GM21529 (cell line): ENCODE measurements around the gene DONSON.
A peak's percentile ranks its signal among the peaks of the same experiment; 100 is the strongest.
"Not testable (repeated sequence)": the region's sequence is repeated elsewhere in the genome, so short reads cannot be mapped to it uniquely, and the experiment has no call there.

Experiments used
- ATAC-seq: cut with Tn5 transposase; IDR thresholded peaks from one replicate; pipeline ENCODE4 v1.9.1; 2021; ENCODE audit not compliant: unreplicated experiment

Gene DONSON, protein sequence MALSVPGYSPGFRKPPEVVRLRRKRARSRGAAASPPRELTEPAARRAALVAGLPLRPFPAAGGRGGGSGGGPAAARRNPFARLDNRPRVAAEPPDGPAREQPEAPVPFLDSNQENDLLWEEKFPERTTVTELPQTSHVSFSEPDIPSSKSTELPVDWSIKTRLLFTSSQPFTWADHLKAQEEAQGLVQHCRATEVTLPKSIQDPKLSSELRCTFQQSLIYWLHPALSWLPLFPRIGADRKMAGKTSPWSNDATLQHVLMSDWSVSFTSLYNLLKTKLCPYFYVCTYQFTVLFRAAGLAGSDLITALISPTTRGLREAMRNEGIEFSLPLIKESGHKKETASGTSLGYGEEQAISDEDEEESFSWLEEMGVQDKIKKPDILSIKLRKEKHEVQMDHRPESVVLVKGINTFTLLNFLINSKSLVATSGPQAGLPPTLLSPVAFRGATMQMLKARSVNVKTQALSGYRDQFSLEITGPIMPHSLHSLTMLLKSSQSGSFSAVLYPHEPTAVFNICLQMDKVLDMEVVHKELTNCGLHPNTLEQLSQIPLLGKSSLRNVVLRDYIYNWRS

GRCh38 chr21:33588485-33589335 lies at the start of gene DONSON:
Gene DONSON (minus strand): TSS chr21:33588684. CDS start chr21:33588641, 43 bp downstream.
- ATAC-seq: peak; percentile 87

- no peak for ATAC-seq
These were observed 45.8 kb upstream of the DONSON start for GRCh38 chr21:33634254-33634653.

- not testable (repeated sequence) for ATAC-seq
These were observed 37.7 kb upstream of the DONSON start for GRCh38 chr21:33626151-33626550.

DNA sequence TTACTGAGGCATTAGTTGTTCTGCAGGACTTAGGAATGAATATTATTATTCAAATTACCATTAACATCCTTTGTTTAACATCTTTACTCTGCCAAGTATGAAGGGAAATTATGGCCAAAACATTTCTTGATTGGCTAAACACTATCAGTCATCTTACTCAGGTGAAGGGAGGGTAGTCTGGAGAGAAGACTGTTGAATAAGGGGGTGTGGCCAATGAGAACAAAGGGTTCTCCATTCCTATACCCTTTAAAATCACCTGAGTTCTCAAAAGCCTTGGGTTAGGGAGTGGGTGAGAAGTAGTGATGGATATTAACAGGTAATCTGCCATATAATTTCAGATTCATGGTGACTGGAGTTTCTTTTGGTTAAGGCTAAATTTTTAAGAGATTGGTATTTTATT lies 33.8 kb upstream of the DONSON start:
- ATAC-seq: no peak

- no peak for ATAC-seq
These were observed 31.2 kb upstream of the DONSON start for GRCh38 chr21:33619726-33620125.

DNA sequence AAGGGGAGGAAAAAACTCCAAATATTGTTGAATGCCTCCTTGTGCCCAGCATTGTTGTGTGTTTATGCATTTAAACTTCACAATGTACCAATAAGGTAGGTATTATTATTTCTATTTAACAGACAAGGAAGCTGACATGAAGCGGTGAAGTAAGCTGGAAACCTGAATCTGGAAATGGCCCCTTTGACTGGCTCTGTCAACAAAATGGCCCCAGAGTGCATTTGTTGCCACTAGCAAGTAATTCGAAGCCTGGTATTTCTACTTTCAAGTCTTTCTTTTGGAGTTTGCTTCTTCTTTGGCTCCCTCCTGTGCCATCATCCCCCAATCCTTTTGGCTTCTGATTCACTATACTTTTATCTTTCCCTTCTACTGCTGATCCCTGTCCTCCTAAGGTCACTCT lies 29.9 kb upstream of the DONSON start:
- ATAC-seq: no peak

- ATAC-seq: not testable (repeated sequence)
These were observed 29.1 kb upstream of the DONSON start for GRCh38 chr21:33617565-33617964.

- ATAC-seq: no peak
These were observed 22.7 kb upstream of the DONSON start for GRCh38 chr21:33611006-33611744.

- no peak for ATAC-seq
These were observed 20.1 kb upstream of the DONSON start for GRCh38 chr21:33608559-33608958.

GRCh38 chr21:33598051-33598450 lies 9.6 kb upstream of the DONSON start:
- no peak for ATAC-seq

DNA sequence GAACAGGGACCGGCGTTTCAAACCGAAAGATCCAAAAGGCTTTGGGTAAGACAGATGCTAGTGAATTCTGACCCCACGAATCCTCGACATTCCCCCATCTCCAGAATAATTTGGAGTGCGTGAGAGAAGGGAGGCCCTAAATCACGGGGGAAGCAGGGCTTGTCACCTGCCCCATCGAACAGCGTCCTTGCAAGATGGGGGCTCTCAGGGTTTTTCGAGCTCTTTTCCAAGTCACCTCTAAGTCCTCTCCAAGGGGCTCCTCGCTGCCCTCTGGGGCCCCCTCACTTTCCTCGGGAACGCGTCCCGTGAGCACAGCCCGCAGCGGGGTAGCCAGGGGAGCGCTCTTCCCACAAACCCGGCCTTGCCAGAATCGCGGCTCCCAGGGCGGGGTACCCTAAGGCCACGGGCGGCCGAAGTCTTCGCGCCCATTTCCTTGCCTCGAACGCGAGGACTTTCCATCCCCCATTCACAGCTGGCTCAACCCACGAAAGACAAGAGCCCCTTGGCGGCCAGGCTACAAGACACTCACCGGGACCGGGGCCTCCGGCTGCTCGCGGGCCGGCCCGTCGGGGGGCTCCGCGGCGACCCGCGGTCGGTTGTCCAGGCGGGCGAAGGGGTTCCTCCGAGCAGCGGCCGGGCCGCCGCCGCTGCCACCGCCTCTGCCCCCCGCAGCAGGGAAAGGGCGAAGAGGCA lies 546 bp downstream of the DONSON start:
- peak; percentile 28 for ATAC-seq

- ATAC-seq: no peak
These were observed 1.6 kb downstream of the DONSON start for GRCh38 chr21:33586927-33587326.

GRCh38 chr21:33584455-33584854 lies 4.0 kb downstream of the DONSON start:
- ATAC-seq: no peak

GRCh38 chr21:33578959-33579542 lies 9.4 kb downstream of the DONSON start:
- no peak for ATAC-seq

GRCh38 chr21:33578214-33578613 lies 10.3 kb downstream of the DONSON start:
- no peak for ATAC-seq

DNA sequence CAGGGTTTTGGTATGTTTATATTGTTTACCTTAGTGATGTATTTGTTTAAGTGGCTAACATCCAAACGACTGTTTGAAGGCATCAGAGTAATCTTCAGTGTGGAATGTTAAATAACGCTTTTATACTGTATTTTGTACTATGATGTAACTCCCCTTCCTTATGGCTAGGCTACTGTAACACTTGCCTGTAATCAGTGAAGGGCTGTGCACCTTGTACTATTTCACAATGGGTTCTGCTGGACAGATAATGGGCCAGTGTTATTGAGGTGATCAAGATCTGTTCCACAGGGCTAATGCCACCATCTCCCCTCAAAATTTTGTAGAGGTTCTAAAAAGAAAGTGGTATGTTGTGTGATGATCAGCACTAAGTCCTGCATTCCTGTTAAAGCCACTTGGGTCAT lies 11.7 kb downstream of the DONSON start:
- ATAC-seq: not testable (repeated sequence)

DNA sequence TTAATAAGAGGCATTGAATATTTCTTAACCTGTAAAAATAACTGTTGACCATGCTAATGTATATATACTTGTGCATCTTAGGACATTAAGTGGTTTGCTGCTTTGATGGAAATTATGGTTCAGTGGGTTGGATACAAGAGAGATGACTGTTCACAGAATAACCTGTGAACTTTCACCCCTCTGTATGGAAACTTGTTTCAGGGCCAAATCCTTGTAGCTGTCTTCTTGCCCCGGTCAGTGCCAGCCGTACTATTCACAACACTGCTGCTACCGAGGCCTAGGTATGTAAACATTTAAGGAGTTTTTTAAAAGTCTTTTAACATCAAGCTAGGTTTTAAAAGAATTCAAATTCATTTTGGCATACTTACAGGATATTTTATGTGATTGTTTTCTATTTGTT lies 16.1 kb downstream of the DONSON start:
- no peak for ATAC-seq

- no peak for ATAC-seq
These were observed 18.5 kb downstream of the DONSON start for GRCh38 chr21:33569991-33570390.

- ATAC-seq: no peak
These were observed 20.0 kb downstream of the DONSON start for GRCh38 chr21:33568448-33568847.

GRCh38 chr21:33567914-33568313 lies 20.6 kb downstream of the DONSON start:
- no peak for ATAC-seq
